GM18526 (cell line): ENCODE measurements around the gene INPP1.

Experiments
- POLR2A ChIP-seq: IDR thresholded peaks from 3 replicates; pipeline ENCODE4 v1.6.1; 2011; ENCODE audit not compliant: insufficient read length; ENCODE audit errors: extremely low read depth

Gene INPP1

DNA sequence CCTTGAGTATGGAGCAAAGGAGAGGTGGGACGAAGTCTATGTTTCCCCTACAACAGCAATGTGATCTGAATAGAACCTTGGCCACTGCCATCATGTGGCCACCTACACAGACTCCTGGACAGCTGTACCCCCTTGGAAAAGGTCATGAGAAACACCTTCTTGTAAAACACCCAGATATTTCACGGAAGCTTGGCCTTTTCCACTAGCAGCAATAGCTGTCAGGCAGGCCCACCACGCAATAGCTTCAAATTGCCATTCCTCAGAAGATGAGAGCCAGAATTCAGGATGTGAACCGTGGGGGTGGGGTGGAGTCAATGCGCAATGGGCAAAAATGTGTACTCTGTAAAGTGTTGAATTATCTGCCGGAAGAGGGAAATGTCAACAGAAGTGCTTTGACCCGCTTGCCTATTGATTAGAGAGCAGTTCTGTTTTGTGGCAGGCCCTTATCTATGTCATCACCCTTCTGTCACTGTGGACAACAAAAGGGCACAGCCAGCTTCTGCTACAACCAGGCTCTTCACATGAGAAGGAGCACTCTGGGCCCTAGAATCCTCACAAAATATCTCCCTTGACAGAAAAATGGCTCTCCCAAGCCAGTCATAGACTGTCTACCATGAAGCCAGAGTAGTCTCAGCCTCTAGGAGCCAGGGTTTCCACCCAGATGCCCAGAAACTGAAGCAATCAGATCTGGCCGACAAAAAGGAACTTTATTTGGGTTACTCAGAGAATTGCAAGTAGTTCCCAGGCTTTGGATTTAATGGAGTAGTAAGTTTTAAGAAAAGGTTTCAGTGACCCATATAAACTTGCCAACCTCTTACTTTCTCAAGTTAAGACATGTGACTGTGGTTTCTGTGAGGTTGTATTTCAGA, 9.5 kb downstream of the INPP1 start:
- no peak for TF ChIP-seq POLR2A

GRCh38 chr2:190353537-190353899, 10.1 kb downstream of the INPP1 start:
- no peak for TF ChIP-seq POLR2A

DNA sequence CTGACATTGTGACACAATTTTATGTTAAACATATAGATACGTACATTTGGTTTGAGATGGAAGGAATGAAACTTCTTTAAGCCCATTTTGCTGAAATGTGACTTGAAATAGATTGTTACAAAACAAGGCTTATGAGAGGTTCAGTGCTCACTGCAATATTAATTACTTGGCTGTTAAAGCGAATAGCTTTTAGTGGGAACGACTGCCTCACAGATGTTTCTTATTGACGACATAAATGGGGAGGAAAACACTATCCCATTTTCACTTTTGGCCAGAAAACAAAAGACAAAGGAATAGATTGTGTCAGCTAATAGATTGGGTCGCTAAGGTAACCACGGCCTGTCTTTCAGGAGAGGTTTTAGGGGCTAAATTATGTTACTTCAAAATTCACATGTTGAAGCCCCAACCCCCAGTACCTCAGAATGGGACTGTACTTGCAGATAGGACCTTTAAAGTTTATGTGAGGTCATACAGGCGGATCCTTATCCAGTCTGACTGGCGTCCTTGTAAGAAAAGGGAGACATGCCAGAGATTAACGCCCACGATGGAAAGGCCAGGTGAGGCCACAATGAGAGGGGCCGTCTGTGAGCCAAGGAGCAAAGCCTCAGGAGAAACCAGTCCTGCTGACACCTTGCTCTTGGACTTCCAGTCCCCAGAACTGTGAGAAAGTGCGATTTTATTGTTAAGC, 10.8 kb downstream of the INPP1 start:
- no peak for TF ChIP-seq POLR2A

GRCh38 chr2:190355968-190356644, 12.7 kb downstream of the INPP1 start:
- TF ChIP-seq POLR2A: no peak

GRCh38 chr2:190357600-190357999, 14.2 kb downstream of the INPP1 start:
- TF ChIP-seq POLR2A: no peak

- no peak for TF ChIP-seq POLR2A
Observed at GRCh38 chr2:190360561-190360960, 17.2 kb downstream of the INPP1 start.

GRCh38 chr2:190360965-190361364, 17.6 kb downstream of the INPP1 start:
- no peak for TF ChIP-seq POLR2A

DNA sequence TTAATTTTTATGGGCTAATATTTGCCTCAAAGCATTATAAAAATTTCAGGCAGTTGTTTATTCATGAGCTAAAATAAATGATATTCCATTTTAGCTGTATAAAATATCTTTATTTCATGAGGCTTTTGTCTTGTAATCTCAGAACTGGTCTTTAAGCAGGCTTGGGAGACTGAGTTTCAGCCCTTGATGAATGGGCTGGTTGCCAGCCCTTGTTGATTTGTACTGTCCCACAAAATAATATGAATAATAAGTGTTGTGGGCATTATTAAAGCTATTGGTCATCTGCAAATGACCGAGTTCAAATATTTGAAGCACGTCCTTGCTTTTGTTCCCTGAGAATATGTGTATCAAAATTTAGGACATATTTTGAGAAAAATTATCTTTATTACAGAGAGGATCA, 18.2 kb downstream of the INPP1 start:
- no peak for TF ChIP-seq POLR2A

GRCh38 chr2:190362894-190363293, 19.5 kb downstream of the INPP1 start:
- no peak for TF ChIP-seq POLR2A

GRCh38 chr2:190365499-190366204, 22.3 kb downstream of the INPP1 start:
- no peak for TF ChIP-seq POLR2A

- no peak for TF ChIP-seq POLR2A
Observed at GRCh38 chr2:190366248-190366753, 22.9 kb downstream of the INPP1 start.

- TF ChIP-seq POLR2A: no peak
Observed at GRCh38 chr2:190367091-190367490, 23.7 kb downstream of the INPP1 start.

DNA sequence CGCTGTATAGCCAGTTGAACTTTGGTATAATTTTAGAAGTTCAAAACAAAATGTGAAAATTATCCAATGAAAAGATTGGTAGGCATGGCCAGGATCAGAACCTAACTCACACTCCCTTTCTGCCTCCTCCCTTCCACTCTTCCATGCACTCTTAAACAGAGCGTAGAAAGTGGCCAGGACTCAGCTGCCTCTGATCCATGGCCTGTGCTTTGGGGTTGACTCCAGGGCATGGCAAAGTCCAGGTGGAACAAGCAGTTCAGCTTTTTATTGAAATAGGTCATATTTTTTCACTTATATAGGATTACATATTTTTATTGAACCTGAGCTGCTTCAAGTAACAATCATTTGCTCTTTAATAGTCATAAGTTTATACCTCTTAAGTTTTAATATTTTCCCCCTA, 26.2 kb downstream of the INPP1 start:
- TF ChIP-seq POLR2A: no peak

- TF ChIP-seq POLR2A: no peak
Observed at GRCh38 chr2:190376083-190376482, 32.7 kb downstream of the INPP1 start.

DNA sequence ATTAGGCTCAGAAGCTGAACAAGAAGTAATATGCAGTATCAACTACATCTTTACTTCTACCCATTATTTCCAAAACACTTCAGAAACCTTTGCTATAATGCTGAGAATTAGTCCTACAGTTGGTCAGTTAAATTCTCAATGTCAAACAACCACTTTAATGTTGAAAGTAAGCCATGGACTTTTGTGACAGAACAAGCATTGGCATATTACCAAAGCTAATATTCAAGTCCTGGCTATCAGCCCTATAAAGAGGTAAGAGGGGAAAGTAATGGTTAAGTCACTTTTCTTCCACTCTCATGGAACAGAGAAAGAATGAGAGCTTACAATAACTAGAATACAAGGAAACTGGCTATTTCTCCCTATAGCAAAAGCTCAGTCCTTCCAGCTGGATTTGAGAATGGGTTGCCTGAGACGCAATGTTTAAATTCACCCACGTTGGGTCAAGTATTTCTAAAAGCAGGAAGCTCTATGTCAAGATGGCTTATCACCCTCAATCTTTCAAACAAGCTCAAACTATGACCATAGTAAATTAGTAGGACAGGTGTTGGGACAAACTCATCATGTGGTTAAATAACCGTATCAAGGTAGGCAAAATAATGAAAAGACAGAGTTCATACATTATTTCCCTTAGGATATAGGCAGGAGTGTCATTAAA, 33.3 kb downstream of the INPP1 start:
- TF ChIP-seq POLR2A: no peak
